ENCODE data around the gene LEFTY2.
A peak's percentile ranks its signal among the peaks of the same experiment; 100 is the strongest.
"Not testable (repeated sequence)": the region's sequence is repeated elsewhere in the genome, so short reads cannot be mapped to it uniquely, and the experiment has no call there.

Gene LEFTY2, protein sequence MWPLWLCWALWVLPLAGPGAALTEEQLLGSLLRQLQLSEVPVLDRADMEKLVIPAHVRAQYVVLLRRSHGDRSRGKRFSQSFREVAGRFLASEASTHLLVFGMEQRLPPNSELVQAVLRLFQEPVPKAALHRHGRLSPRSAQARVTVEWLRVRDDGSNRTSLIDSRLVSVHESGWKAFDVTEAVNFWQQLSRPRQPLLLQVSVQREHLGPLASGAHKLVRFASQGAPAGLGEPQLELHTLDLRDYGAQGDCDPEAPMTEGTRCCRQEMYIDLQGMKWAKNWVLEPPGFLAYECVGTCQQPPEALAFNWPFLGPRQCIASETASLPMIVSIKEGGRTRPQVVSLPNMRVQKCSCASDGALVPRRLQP

GRCh38 chr1:225941187-225941941, at the start of gene LEFTY2:
Gene LEFTY2 (minus strand): TSS chr1:225941220. CDS start chr1:225941140, 80 bp downstream.
- peaks cover 7% of the 10 kb centered on the region for H3K4me1 Mint-ChIP-seq (ENCODE audit: low read depth)
- intact Hi-C loops (cut with micrococcal nuclease): no loop called here
- H3K36me3 Mint-ChIP-seq (ENCODE audit: low read depth): no peaks in the 10 kb centered on the region
- no peak within 1 kb of the TSS for H3K27ac Mint-ChIP-seq
- H3K4me3 Mint-ChIP-seq: no peak within 1 kb of the TSS
- peaks cover 23% of the 10 kb centered on the region for H3K27me3 Mint-ChIP-seq
- H3K9me3 Mint-ChIP-seq: no peaks in the 10 kb centered on the region

DNA sequence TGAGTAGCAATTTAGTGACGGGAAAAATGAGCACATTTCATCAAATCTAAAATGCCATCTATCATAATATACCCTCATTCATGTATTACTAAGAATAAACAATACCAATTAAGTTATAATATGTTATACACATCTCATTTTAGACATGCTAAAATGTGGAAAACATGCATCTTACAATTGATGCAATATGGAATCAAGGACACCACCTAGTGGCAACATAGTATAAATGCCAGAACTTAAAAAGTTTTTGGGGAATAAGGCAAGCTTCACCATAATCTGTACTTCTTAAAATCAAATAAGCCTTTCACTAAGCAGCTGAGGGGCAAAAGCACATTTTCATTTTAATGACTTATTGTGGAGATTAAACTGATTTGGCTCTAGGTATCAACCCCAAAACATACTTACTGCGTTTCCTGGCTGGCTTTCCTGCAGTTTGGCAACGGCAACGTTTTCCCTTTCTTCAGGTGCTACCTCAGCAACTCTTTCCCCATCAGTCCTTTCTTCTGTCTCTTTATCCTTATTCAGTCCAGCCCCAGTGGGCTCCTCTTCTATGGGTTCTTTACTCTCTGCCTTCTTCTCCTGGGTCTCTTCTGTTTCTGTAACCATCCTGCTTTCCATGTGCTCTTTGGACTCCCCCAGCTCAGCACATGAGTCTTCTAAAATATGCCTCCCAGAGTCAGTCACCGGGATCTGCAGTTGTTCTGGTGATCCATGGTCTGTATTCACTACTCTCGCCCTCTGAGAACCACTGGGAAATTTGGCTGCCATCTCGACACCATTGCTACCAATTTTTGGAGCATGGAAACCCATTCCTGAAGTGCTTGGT, 46.7 kb upstream of the LEFTY2 start:
- intact Hi-C loops (cut with micrococcal nuclease): no loop called here
- peaks cover 6% of the 10 kb centered on the region for H3K4me1 Mint-ChIP-seq (ENCODE audit: low read depth)
- no peaks in the 10 kb centered on the region for H3K9me3 Mint-ChIP-seq
- H3K4me3 Mint-ChIP-seq: no peak overlapping the region
- H3K36me3 Mint-ChIP-seq (ENCODE audit: low read depth): peaks cover 88% of the 10 kb centered on the region
- H3K27ac Mint-ChIP-seq: no peak overlapping the region
- H3K27me3 Mint-ChIP-seq: no peaks in the 10 kb centered on the region

GRCh38 chr1:225981714-225982113, 40.7 kb upstream of the LEFTY2 start:
- Mint-ChIP-seq H3K36me3 (ENCODE audit: low read depth) (peaks cover 81% of the 10 kb centered on the region), H3K4me1 (ENCODE audit: low read depth) (peaks cover 24% of the 10 kb centered on the region), H3K27ac (no peak overlapping the region), H3K27me3 (no peaks in the 10 kb centered on the region), H3K9me3 (peaks cover 11% of the 10 kb centered on the region), H3K4me3 (no peak overlapping the region)
- intact Hi-C loops (cut with micrococcal nuclease): no loop called here

DNA sequence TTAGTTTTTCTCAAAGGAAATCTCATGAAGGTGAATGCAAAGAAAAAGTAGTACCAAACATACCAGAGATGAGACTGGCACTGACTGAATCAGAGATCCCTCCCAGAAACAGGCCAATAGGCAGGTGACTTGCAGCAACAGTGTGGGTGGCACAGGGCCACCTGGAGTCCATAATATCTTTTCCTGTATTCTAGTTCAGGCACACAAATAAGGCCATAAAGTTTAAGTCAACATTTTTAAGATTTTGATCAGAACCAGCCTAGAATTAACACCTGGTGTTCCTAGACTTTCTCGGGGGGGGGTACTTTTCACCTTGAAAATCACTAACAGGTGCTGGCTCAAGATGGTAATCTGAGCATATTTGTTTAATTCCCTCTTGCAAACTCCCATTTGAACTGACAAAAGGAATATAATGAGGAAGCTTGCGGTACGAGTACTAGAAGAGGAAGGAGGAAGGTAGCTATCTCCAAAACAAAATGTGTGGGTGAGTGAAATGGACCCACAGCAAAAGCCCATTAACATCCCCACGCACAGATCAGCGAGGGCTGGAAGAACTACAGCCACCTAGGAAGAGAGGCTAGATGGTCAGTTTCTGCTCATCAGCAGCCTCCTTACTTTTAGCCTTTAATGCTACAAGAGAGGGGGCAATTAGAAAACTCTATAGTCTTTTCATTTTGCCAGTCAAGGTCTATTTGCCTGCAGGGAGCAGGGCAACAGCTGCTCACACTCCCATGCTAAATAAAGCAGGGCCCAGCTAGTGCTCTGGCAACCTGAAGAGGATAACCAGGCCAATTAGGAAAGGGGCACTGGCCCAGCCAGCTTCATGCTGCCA, 39.2 kb upstream of the LEFTY2 start:
- intact Hi-C loops (cut with micrococcal nuclease): no loop called here
- H3K9me3 Mint-ChIP-seq: peaks cover 11% of the 10 kb centered on the region
- H3K27ac Mint-ChIP-seq: no peak overlapping the region
- no peaks in the 10 kb centered on the region for H3K27me3 Mint-ChIP-seq
- H3K36me3 Mint-ChIP-seq (ENCODE audit: low read depth): peaks cover 71% of the 10 kb centered on the region
- peaks cover 30% of the 10 kb centered on the region for H3K4me1 Mint-ChIP-seq (ENCODE audit: low read depth)
- no peak overlapping the region for H3K4me3 Mint-ChIP-seq

DNA sequence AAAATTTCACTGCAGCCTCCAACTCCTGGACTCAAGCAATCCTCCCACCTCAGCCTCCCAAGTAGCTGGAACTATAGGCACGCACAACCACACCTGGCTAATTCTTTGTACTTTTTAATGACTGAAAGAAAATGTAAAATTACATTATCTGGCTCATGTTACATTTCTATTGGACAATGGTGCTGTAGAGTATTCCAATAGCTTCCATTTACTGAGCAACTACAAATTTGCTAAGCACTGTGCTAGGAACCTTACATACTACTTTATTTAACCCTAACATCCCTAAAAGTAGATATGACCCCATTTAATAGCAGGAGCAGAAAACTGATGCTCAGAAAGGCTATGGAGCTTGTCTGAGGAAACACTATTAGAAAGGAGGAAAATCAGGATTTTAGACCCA, 38.4 kb upstream of the LEFTY2 start:
- Mint-ChIP-seq H3K27me3 (no peaks in the 10 kb centered on the region), H3K9me3 (peaks cover 11% of the 10 kb centered on the region), H3K4me1 (ENCODE audit: low read depth) (peaks cover 30% of the 10 kb centered on the region), H3K4me3 (no peak overlapping the region), H3K36me3 (ENCODE audit: low read depth) (peaks cover 63% of the 10 kb centered on the region), H3K27ac (no peak overlapping the region)
- intact Hi-C loops (cut with micrococcal nuclease): loop anchor here (5.0 to 10.0 kb wide), 3 partner anchors 65 to 427 kb away; no protein-coding TSS in a partner anchor

DNA sequence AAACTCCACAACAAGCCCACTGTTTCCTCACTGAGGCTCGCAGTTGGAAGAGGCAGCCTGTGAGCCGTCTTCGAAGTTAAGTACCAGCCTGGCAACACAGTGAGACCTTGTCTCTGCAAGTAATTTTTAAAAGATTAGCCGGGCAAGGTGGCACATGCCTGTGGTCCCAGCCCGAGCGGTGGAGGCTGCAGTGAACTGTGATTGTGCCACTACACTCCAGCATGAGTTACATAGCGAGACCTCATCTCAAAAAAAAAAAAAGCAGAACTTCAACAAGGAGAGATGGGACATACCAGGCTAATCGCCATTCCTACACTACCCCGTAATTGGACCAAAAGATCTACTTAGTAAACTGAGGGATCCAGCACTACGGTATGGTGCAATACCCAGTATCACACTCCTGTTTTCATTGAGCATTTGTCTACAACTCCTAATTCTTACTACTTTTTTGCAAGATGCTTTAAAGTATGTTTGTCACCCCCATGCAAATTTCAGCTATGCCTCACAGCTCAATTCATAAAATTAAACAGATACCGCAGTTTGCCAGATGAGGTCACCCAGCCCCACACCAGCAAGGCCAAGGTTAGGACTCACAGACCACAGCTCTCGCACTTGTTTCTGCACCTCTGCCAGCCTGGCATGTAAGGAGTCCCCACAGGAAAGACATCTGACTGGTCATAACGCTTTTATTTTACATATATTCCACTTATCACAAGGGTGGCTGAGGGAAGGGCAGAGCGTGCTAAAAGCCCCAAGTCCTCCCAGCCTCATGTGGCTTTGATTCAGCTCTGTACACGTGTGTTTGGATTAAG, 37.1 kb upstream of the LEFTY2 start:
- no peak overlapping the region for H3K4me3 Mint-ChIP-seq
- intact Hi-C loops (cut with micrococcal nuclease): loop anchor here (2.0 to 10.0 kb wide), 4 partner anchors 63 to 659 kb away; no protein-coding TSS in a partner anchor
- peaks cover 11% of the 10 kb centered on the region for H3K9me3 Mint-ChIP-seq
- peaks cover 30% of the 10 kb centered on the region for H3K4me1 Mint-ChIP-seq (ENCODE audit: low read depth)
- peak overlapping the region; percentile 2 for H3K27ac Mint-ChIP-seq
- no peaks in the 10 kb centered on the region for H3K27me3 Mint-ChIP-seq
- peaks cover 50% of the 10 kb centered on the region for H3K36me3 Mint-ChIP-seq (ENCODE audit: low read depth)

- H3K27me3 Mint-ChIP-seq, H3K27ac Mint-ChIP-seq, H3K4me3 Mint-ChIP-seq, H3K9me3 Mint-ChIP-seq: not testable (repeated sequence)
- Mint-ChIP-seq H3K36me3 (ENCODE audit: low read depth) (peaks cover 24% of the 10 kb centered on the region), H3K4me1 (ENCODE audit: low read depth) (peaks cover 30% of the 10 kb centered on the region)
- intact Hi-C loops (cut with micrococcal nuclease): loop anchor here (5.0 to 10.0 kb wide), 3 partner anchors 60 to 423 kb away; no protein-coding TSS in a partner anchor
Observed at GRCh38 chr1:225975146-225975545, 34.1 kb upstream of the LEFTY2 start.

GRCh38 chr1:225974454-225974853, 33.4 kb upstream of the LEFTY2 start:
- intact Hi-C loops (cut with micrococcal nuclease): loop anchor here (10.0 kb wide), 1 partner anchor 60 kb away; no protein-coding TSS in a partner anchor
- H3K4me1 Mint-ChIP-seq (ENCODE audit: low read depth): peaks cover 27% of the 10 kb centered on the region
- H3K27ac Mint-ChIP-seq: no peak overlapping the region

GRCh38 chr1:225973158-225973557, 32.1 kb upstream of the LEFTY2 start:
- H3K4me1 Mint-ChIP-seq (ENCODE audit: low read depth): peaks cover 22% of the 10 kb centered on the region
- H3K36me3 Mint-ChIP-seq (ENCODE audit: low read depth): peaks cover 11% of the 10 kb centered on the region
- no peaks in the 10 kb centered on the region for H3K9me3 Mint-ChIP-seq
- H3K4me3 Mint-ChIP-seq: no peak overlapping the region
- intact Hi-C loops (cut with micrococcal nuclease): loop anchor here (10.0 kb wide), 1 partner anchor 58 kb away; no protein-coding TSS in a partner anchor
- H3K27ac Mint-ChIP-seq: no peak overlapping the region
- H3K27me3 Mint-ChIP-seq: no peaks in the 10 kb centered on the region

More at GRCh38 chr1:225974454-225974853, 33.4 kb upstream of the LEFTY2 start:
- Mint-ChIP-seq H3K36me3 (ENCODE audit: low read depth) (peaks cover 17% of the 10 kb centered on the region), H3K27me3 (no peaks in the 10 kb centered on the region), H3K4me3 (no peak overlapping the region), H3K9me3 (no peaks in the 10 kb centered on the region)

GRCh38 chr1:225972344-225973152, 31.5 kb upstream of the LEFTY2 start:
- Mint-ChIP-seq H3K36me3 (ENCODE audit: low read depth) (peaks cover 9% of the 10 kb centered on the region), H3K27ac (no peak overlapping the region), H3K9me3 (no peaks in the 10 kb centered on the region), H3K4me1 (ENCODE audit: low read depth) (peaks cover 16% of the 10 kb centered on the region), H3K4me3 (no peak overlapping the region), H3K27me3 (no peaks in the 10 kb centered on the region)
- intact Hi-C loops (cut with micrococcal nuclease): loop anchor here (10.0 kb wide), 1 partner anchor 58 kb away; no protein-coding TSS in a partner anchor

- intact Hi-C loops (cut with micrococcal nuclease): loop anchor here (10.0 kb wide), 1 partner anchor 56 kb away; no protein-coding TSS in a partner anchor
- H3K36me3 Mint-ChIP-seq (ENCODE audit: low read depth); H3K9me3 Mint-ChIP-seq; H3K4me1 Mint-ChIP-seq (ENCODE audit: low read depth); H3K27ac Mint-ChIP-seq; H3K27me3 Mint-ChIP-seq; H3K4me3 Mint-ChIP-seq: not testable (repeated sequence)
Observed at GRCh38 chr1:225970592-225971157, 29.7 kb upstream of the LEFTY2 start.
